A549 (cell line): ENCODE measurements around the gene OR8G5. TPM values are rescaled to one million over a fixed set of nuclear protein-coding genes. Genes with fewer than 3 reads are reported as not detected.
"Not testable (repeated sequence)": the region's sequence is repeated elsewhere in the genome, so short reads cannot be mapped to it uniquely, and the experiment has no call there.

Source experiments
- ATAC-seq, 2 experiments: fragments of 200-7000 bp in 1 of 2; fragments of >200 bp in 1 of 2; cut with Nextera tagmentation in 1 of 2; cut with Tn5 transposase in 1 of 2; 3 replicates each; pipeline versions ENCODE4 v1.8.0 to v1.9.1; 2018 to 2020; ENCODE audit warnings: mild to moderate bottlenecking in 1 of 2, moderate library complexity in 1 of 2
- CTCF ChIA-PET: fragments of 300-600 bp; sonication (Branson Sonifier 250); formaldehyde crosslinking; extraction: SDS; loops from one replicate; lab custom pipeline; 2021; ENCODE audit warnings: antibody characterized with exemption, inconsistent platforms; lab: Yijun Ruan, JAX
- POLR2A ChIA-PET: fragments of 350-600 bp; formaldehyde crosslinking; extraction: SDS; loops from one replicate; lab custom pipeline; 2021; ENCODE audit warnings: antibody characterized with exemption, inconsistent platforms; lab: Yijun Ruan, JAX
- DNase-seq, 2 experiments: peaks; one replicate each; pipeline versions ENCODE4 v3.0.0 to v3.0.0-alpha.2; 2011 to 2016; ENCODE audit warnings: low read depth in 1 of 2, low spot score in 1 of 2
- FAIRE-seq: peaks from 2 replicates; lab custom pipeline; 2011; peaks lifted over from hg19 to GRCh38; lab: Jason Lieb, UNC
- H3K27ac ChIP-seq, 2 experiments: fragments of >200 bp; sonication (Bioruptor Twin); formaldehyde crosslinking; 3 replicates each; pipeline ENCODE4 v1.5.1; 2016 to 2017
- H3K4me1 ChIP-seq: fragments of >200 bp; sonication (Bioruptor Twin); formaldehyde crosslinking; 3 replicates; pipeline ENCODE4 v1.6.1; 2016
- H3K4me2 ChIP-seq: fragments of >200 bp; sonication (Bioruptor Twin); formaldehyde crosslinking; 3 replicates; pipeline ENCODE4 v1.6.1; 2016
- H3K4me3 ChIP-seq: fragments of >200 bp; sonication (Bioruptor Twin); formaldehyde crosslinking; 3 replicates; pipeline ENCODE4 v1.5.1; 2016
- H3K9me3 ChIP-seq: fragments of >200 bp; sonication (Bioruptor Twin); formaldehyde crosslinking; 3 replicates; pipeline ENCODE4 v1.6.1; 2016
- CBX8 ChIP-seq: fragments of 200-600 bp; sonication (generic); IDR thresholded peaks from 2 replicates; pipeline ENCODE4 v1.6.1; 2016
- CEBPB ChIP-seq, 2 experiments: fragments of >200 bp in 1 of 2; sonication (Bioruptor Twin) in 1 of 2; formaldehyde crosslinking in 1 of 2; IDR thresholded peaks; 2 replicates each; pipeline ENCODE4 v1.6.1; 2012 to 2016
- CHD4 ChIP-seq: fragments of 200-600 bp; sonication (generic); IDR thresholded peaks from 2 replicates; pipeline ENCODE4 v1.6.1; 2016; ENCODE audit warnings: antibody characterized with exemption, mild to moderate bottlenecking, borderline replicate concordance
- GATA3 ChIP-seq: IDR thresholded peaks from 2 replicates; pipeline ENCODE4 v1.6.1; 2012; ENCODE audit warnings: borderline replicate concordance
- HEYL ChIP-seq: fragments of 250-450 bp; sonication (Bioruptor Pico); IDR thresholded peaks from 2 replicates; pipeline ENCODE4 v1.8.0; 2021; ENCODE audit warnings: mild to moderate bottlenecking, moderate library complexity
- JUN ChIP-seq, 2 experiments: fragments of >200 bp; sonication (Bioruptor Twin); formaldehyde crosslinking; IDR thresholded peaks; 2 replicates in 1 of 2; 3 replicates in 1 of 2; pipeline ENCODE4 v1.6.1; 2016 to 2017
- KDM5A ChIP-seq: fragments of 200-600 bp; sonication (generic); IDR thresholded peaks from 2 replicates; pipeline ENCODE4 v1.6.1; 2016; ENCODE audit warnings: antibody characterized with exemption, mild to moderate bottlenecking
- MAZ ChIP-seq: fragments of 150-350 bp; IDR thresholded peaks from 2 replicates; pipeline ENCODE4 v1.6.1; 2014; ENCODE audit warnings: antibody characterized with exemption, low read depth, low read length, borderline replicate concordance
- PHF8 ChIP-seq: fragments of 200-600 bp; sonication (generic); IDR thresholded peaks from 2 replicates; pipeline ENCODE4 v1.6.1; 2016; ENCODE audit warnings: low read depth, mild to moderate bottlenecking, antibody characterized with exemption, moderate library complexity, borderline replicate concordance
- POLR2A ChIP-seq: IDR thresholded peaks from 2 replicates; pipeline ENCODE4 v1.6.1; 2012; ENCODE audit warnings: mild to moderate bottlenecking, low read length
- POLR2AphosphoS2 ChIP-seq: conservative IDR thresholded peaks from 2 replicates; pipeline ENCODE4 v1.6.1; 2012; ENCODE audit warnings: low read length, improper control_type of control experiment, inconsistent platforms
- RCOR1 ChIP-seq: fragments of 150-350 bp; IDR thresholded peaks from 2 replicates; pipeline ENCODE4 v1.6.1; 2014; ENCODE audit warnings: antibody characterized with exemption, low read length, low read depth
- RNF2 ChIP-seq: fragments of 200-600 bp; sonication (generic); IDR thresholded peaks from 2 replicates; pipeline ENCODE4 v1.6.1; 2016; ENCODE audit warnings: low read depth, mild to moderate bottlenecking, antibody characterized with exemption, moderate library complexity, borderline replicate concordance
- SREBF2 ChIP-seq: fragments of 450-650 bp; IDR thresholded peaks from 2 replicates; pipeline ENCODE4 v1.6.1; 2014; ENCODE audit warnings: mild to moderate bottlenecking, moderate library complexity
- TFCP2L1 ChIP-seq: fragments of 250-450 bp; sonication (Bioruptor Pico); IDR thresholded peaks from 2 replicates; pipeline ENCODE4 v1.5.0; 2021; ENCODE audit warnings: mild to moderate bottlenecking
- ZNF302 ChIP-seq: fragments of 250-450 bp; sonication (Bioruptor Pico); IDR thresholded peaks from 2 replicates; pipeline ENCODE4 v1.9.0; 2021; ENCODE audit warnings: inconsistent platforms, mild to moderate bottlenecking, moderate library complexity
- WGBS: methylation state at CpG from one replicate; pipeline ENCODE4 v1.1.6; 2017; ENCODE audit errors: missing lambda C conversion rate; 5-methylcytosine and 5-hydroxymethylcytosine counted together
- polyA plus RNA-seq, 4 experiments: library from polyadenylated mRNA; depleted of rRNA in 3 of 4; stranded (reverse); fragments of >200 nt; fragmentation: RNase III in 1 of 4; extraction: RNeasy Plus Mini Kit Qiagen cat#74134 plus additional on column Dnase treatment in 1 of 4; gene quantifications; 2 replicates in 3 of 4; 3 replicates in 1 of 4; pipeline ENCODE4 v1.2.3, GENCODE V29; 2011 to 2017
- TF ChIP-seq, protein P1 (sequence below): IDR thresholded peaks from 2 replicates; pipeline ENCODE4 v1.6.1; 2012
- TF ChIP-seq, protein P2 (sequence below): fragments of 450-650 bp; IDR thresholded peaks from 2 replicates; pipeline ENCODE4 v1.6.1; 2014; ENCODE audit warnings: antibody characterized with exemption
- TF ChIP-seq, protein P3 (sequence below): fragments of 150-350 bp; IDR thresholded peaks from 2 replicates; pipeline ENCODE4 v1.6.1; 2014; ENCODE audit warnings: low read depth, mild to moderate bottlenecking, low read length

Gene OR8G5
- polyA plus RNA-seq, 2 of the 4 experiments (the other 2 are of a cell fraction): not detected

DNA sequence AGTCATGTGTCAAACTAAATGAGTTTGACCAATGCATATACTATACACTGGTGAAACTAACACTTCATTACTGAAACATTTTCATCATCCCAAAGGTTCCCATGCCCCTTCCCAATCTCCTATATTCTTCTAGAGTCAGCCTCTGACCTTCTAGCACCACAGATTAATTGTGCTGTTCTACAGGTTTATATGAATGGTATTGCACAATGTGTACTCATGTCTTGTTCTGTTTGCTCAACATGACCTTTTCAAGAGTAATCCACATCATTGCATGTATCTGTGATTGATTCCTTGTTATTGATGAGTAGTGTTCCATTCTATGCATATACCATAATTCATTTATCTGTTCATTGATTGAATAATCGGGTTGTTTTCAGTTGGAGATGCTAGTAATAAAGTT lies 22.8 kb upstream of the OR8G5 start:
- ChIA-PET CTCF (no interaction called here), POLR2A (no interaction called here)
- Histone ChIP-seq H3K4me2 (no peak overlapping the region), H3K4me3 (no peak overlapping the region), H3K27ac (no peak overlapping the region), H3K4me1 (no peaks in the 10 kb centered on the region), H3K9me3 (no peaks in the 10 kb centered on the region)
- ATAC-seq (no peak), DNase-seq (no peak), FAIRE-seq (no peak)
- TF ChIP-seq RNF2 (no peak), HEYL (no peak), KDM5A (no peak), TFCP2L1 (no peak), GATA3 (no peak), CEBPB (IDR thresholded peaks at IDR 0.05) (0 out of 4 replicates have a peak, but pooled peaks of 1 of the 2 experiments have one; percentile 10), CBX8 (no peak), ZNF302 (CRISPR knock-in tag) (no peak)
- TF ChIP-seq, protein P1, sequence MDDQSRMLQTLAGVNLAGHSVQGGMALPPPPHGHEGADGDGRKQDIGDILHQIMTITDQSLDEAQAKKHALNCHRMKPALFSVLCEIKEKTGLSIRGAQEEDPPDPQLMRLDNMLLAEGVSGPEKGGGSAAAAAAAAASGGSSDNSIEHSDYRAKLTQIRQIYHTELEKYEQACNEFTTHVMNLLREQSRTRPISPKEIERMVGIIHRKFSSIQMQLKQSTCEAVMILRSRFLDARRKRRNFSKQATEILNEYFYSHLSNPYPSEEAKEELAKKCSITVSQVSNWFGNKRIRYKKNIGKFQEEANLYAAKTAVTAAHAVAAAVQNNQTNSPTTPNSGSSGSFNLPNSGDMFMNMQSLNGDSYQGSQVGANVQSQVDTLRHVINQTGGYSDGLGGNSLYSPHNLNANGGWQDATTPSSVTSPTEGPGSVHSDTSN: no peak
- WGBS: 0% methylated on average over 1 of the region's 1 CpG

DNA sequence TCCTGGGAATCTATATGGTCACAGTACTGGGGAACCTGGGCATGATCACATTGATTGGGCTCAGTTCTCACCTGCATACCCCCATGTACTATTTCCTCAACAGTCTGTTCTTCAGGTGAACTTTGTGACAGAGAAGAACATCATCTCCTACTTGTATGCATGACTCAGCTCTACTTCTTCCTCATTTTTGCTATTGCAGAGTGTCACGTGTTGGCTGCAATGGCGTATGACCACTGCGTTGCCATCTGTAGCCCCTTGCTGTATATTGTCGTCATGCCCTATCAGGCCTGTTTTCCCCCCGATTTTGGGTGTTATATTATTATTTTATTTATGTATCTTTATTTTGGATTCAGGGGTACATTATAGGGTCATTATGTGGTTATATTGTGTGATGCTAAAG lies 17.7 kb upstream of the OR8G5 start:
- no peaks in the 10 kb centered on the region for H3K4me1 ChIP-seq
- ChIA-PET CTCF (interaction anchor here (0.6 kb wide), 1 partner anchor 1112 kb away, joined by 3 read pairs; no protein-coding TSS in a partner anchor), POLR2A (no interaction called here)
- no peak for ATAC-seq
- TF ChIP-seq, protein P1: no peak
- TF ChIP-seq PHF8 (no peak), POLR2A (no peak), MAZ (no peak), RCOR1 (no peak), TFCP2L1 (no peak), SREBF2 (no peak), JUN (IDR thresholded peaks at IDR 0.05) (no peak)
- TF ChIP-seq, protein P2, sequence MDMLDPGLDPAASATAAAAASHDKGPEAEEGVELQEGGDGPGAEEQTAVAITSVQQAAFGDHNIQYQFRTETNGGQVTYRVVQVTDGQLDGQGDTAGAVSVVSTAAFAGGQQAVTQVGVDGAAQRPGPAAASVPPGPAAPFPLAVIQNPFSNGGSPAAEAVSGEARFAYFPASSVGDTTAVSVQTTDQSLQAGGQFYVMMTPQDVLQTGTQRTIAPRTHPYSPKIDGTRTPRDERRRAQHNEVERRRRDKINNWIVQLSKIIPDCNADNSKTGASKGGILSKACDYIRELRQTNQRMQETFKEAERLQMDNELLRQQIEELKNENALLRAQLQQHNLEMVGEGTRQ: no peak
- H3K4me2 ChIP-seq: no peak overlapping the region
- H3K9me3 ChIP-seq: no peaks in the 10 kb centered on the region
- no peak for FAIRE-seq
- WGBS: 7% methylated on average over 5 of the region's 5 CpGs
- no peak for DNase-seq
- H3K4me3 ChIP-seq: no peak overlapping the region
- no peak overlapping the region for H3K27ac ChIP-seq

DNA sequence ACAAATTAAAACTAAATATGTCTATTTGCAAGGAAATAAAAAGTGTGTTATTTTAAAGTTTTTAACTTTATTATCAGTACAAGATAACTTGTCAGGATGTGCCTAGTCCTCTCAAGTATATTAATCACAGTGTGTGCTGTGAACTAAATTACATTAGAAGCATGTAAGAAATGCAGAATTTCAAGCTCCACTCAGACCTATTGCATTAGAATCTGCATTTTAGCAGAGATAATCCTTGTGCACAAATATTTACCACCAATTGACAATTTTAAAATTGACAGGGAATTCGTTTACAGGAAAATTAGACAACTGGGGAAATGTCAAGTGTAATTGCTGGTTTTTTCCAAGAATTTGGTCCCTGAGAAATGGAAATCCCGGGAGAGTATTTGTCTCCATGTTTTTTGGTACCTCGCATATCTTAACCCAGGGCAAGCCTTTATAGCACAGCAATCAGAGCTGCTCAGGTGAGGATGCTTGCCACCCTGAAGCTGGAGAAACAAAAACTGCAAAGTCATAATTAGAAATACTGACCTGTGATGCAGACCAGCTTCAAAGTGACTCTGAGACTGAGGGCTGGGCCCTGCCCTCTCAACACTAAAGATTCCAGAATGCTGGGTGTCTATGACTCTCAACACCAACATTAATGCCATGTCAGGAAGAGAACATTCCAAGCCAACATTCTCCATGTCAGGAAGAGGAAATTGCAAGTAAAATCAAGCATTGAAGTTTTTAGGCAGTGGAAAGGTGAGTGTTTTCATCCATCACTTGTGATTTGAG lies 15.4 kb upstream of the OR8G5 start, which contains the start of gene OR8G1:
Gene OR8G1, plus strand, starts transcription at position 475 of the 777 bp plus-strand sequence. CDS start 8,581 bp downstream, outside the sequence.
- WGBS: 18% methylated on average over 3 of the region's 3 CpGs
- Histone ChIP-seq H3K9me3 (no peaks in the 10 kb centered on the region), H3K27ac (no peak within 1 kb of the TSS), H3K4me1 (no peaks in the 10 kb centered on the region), H3K4me3 (no peak within 1 kb of the TSS)
- CTCF ChIA-PET: interaction anchor here (1.8 kb wide), 1 partner anchor 169 kb away, joined by 4 read pairs; no protein-coding TSS in a partner anchor
- FAIRE-seq: no peak
- no peak for ATAC-seq
- TF ChIP-seq, protein P2: no peak
- TF ChIP-seq KDM5A (no peak), GATA3 (no peak), TFCP2L1 (no peak), POLR2AphosphoS2 (no peak), CHD4 (no peak)
- TF ChIP-seq, protein P3, sequence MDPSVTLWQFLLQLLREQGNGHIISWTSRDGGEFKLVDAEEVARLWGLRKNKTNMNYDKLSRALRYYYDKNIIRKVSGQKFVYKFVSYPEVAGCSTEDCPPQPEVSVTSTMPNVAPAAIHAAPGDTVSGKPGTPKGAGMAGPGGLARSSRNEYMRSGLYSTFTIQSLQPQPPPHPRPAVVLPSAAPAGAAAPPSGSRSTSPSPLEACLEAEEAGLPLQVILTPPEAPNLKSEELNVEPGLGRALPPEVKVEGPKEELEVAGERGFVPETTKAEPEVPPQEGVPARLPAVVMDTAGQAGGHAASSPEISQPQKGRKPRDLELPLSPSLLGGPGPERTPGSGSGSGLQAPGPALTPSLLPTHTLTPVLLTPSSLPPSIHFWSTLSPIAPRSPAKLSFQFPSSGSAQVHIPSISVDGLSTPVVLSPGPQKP: no peak
- TF ChIP-seq, all 56 proteins: peak for 0
- DNase-seq: no peak
- no peak within 1 kb of the TSS for H3K4me2 ChIP-seq
- POLR2A ChIA-PET: no interaction called here

DNA sequence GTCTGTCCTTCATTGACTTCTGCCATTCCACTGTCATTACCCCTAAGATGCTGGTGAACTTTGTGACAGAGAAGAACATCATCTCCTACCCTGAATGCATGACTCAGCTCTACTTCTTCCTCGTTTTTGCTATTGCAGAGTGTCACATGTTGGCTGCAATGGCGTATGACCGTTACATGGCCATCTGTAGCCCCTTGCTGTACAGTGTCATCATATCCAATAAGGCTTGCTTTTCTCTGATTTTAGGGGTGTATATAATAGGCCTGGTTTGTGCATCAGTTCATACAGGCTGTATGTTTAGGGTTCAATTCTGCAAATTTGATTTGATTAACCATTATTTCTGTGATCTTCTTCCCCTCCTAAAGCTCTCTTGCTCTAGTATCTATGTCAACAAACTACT lies 6.3 kb upstream of the OR8G5 start:
- H3K4me1 ChIP-seq, CTCF ChIA-PET, H3K9me3 ChIP-seq, FAIRE-seq, POLR2A ChIA-PET, ATAC-seq, H3K4me2 ChIP-seq, H3K4me3 ChIP-seq, H3K27ac ChIP-seq, DNase-seq: not testable (repeated sequence)
- 43% methylated on average over 3 of the region's 3 CpGs for WGBS

DNA sequence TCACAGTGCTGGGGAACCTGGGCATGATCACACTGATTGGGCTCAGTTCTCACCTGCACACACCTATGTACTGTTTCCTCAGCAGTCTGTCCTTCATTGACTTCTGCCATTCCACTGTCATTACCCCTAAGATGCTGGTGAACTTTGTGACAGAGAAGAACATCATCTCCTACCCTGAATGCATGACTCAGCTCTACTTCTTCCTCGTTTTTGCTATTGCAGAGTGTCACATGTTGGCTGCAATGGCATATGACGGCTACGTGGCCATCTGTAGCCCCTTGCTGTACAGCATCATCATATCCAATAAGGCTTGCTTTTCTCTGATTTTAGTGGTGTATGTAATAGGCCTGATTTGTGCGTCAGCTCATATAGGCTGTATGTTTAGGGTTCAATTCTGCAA lies 8.9 kb downstream of the OR8G5 start:
- H3K4me1 ChIP-seq, CTCF ChIA-PET, H3K4me2 ChIP-seq: not testable (repeated sequence)

More for the DNA sequence above, 8.9 kb downstream of the OR8G5 start:
- H3K27ac ChIP-seq, FAIRE-seq, H3K9me3 ChIP-seq, H3K4me3 ChIP-seq, DNase-seq, ATAC-seq, POLR2A ChIA-PET: not testable (repeated sequence)
- WGBS: 24% methylated on average over 4 of the region's 4 CpGs
